H9 (cell line): Measurements from ENCODE around the gene IL21R. TPM values are rescaled to one million over a fixed set of nuclear protein-coding genes. Genes with fewer than 3 reads are reported as not detected.

Experiments used
- DNase-seq: peaks from one replicate; pipeline ENCODE4 v3.0.0-alpha.2; 2017
- H2AFZ ChIP-seq: one replicate; pipeline ENCODE4 v1.6.1; 2013; ENCODE audit warnings: mild to moderate bottlenecking, low read length, control low read depth, moderate library complexity
- H2AK5ac ChIP-seq: 2 replicates; pipeline ENCODE4 v1.6.1; 2013; ENCODE audit warnings: low read length, control low read depth, mixed read lengths; ENCODE audit not compliant: insufficient read length
- H2BK120ac ChIP-seq: one replicate; pipeline ENCODE4 v1.6.1; 2013; ENCODE audit warnings: low read depth, mild to moderate bottlenecking, low read length, control low read depth, inconsistent platforms; ENCODE audit not compliant: poor library complexity, severe bottlenecking
- H2BK12ac ChIP-seq: 2 replicates; pipeline ENCODE4 v1.6.1; 2013; ENCODE audit warnings: low read length, control low read depth, mixed read lengths, low read depth; ENCODE audit not compliant: insufficient read length
- H2BK15ac ChIP-seq: 2 replicates; pipeline ENCODE4 v1.6.1; 2013; ENCODE audit warnings: low read depth, low read length, control low read depth
- H2BK20ac ChIP-seq: one replicate; pipeline ENCODE4 v1.6.1; 2013; ENCODE audit warnings: low read depth, mild to moderate bottlenecking, low read length, control low read depth, inconsistent platforms; ENCODE audit not compliant: poor library complexity, severe bottlenecking
- H2BK5ac ChIP-seq: 2 replicates; pipeline ENCODE4 v1.6.1; 2013; ENCODE audit warnings: low read length, control low read depth, mixed read lengths; ENCODE audit not compliant: insufficient read length
- H3K14ac ChIP-seq: 2 replicates; pipeline ENCODE4 v1.6.1; 2013; ENCODE audit warnings: low read length, control low read depth; ENCODE audit not compliant: insufficient read depth
- H3K18ac ChIP-seq: 2 replicates; pipeline ENCODE4 v1.6.1; 2013; ENCODE audit warnings: low read depth, mild to moderate bottlenecking, mixed read lengths, low read length, control low read depth; ENCODE audit not compliant: insufficient read length
- H3K23ac ChIP-seq: 2 replicates; pipeline ENCODE4 v1.6.1; 2013; ENCODE audit warnings: low read length, control low read depth, mixed read lengths, low read depth; ENCODE audit not compliant: insufficient read length
- H3K23me2 ChIP-seq: 2 replicates; pipeline ENCODE4 v1.6.1; 2013; ENCODE audit warnings: low read depth, mild to moderate bottlenecking, mixed read lengths, low read length, control low read depth; ENCODE audit not compliant: insufficient read length, poor library complexity, severe bottlenecking
- H3K27ac ChIP-seq: 2 replicates; pipeline ENCODE4 v1.5.1; 2013; ENCODE audit warnings: low read length, control low read depth, mixed read lengths, low read depth; ENCODE audit not compliant: insufficient read length
- H3K27me3 ChIP-seq: 2 replicates; pipeline ENCODE4 v1.6.1; 2013; ENCODE audit warnings: low read length, control low read depth, inconsistent platforms; ENCODE audit not compliant: insufficient read depth
- H3K4ac ChIP-seq: 2 replicates; pipeline ENCODE4 v1.6.1; 2013; ENCODE audit warnings: low read depth, mild to moderate bottlenecking, control low read depth, inconsistent platforms, low read length, moderate library complexity
- H3K4me1 ChIP-seq: 2 replicates; pipeline ENCODE4 v1.6.1; 2013; ENCODE audit warnings: low read length, control low read depth, inconsistent platforms; ENCODE audit not compliant: insufficient read depth
- H3K4me2 ChIP-seq: 2 replicates; pipeline ENCODE4 v1.6.1; 2013; ENCODE audit warnings: low read length, control low read depth, mixed read lengths; ENCODE audit not compliant: insufficient read length, insufficient read depth
- H3K56ac ChIP-seq: 2 replicates; pipeline ENCODE4 v1.6.1; 2013; ENCODE audit warnings: low read depth, mild to moderate bottlenecking, mixed read lengths, low read length, control low read depth; ENCODE audit not compliant: insufficient read length
- H3K79me1 ChIP-seq: 2 replicates; pipeline ENCODE4 v1.6.1; 2013; ENCODE audit warnings: low read depth, mild to moderate bottlenecking, moderate library complexity, low read length, control low read depth, inconsistent platforms; ENCODE audit not compliant: insufficient read depth, poor library complexity, severe bottlenecking
- H3K79me2 ChIP-seq: 2 replicates; pipeline ENCODE4 v1.6.1; 2013; ENCODE audit warnings: low read length, control low read depth, inconsistent platforms; ENCODE audit not compliant: insufficient read depth
- H3K9ac ChIP-seq: 2 replicates; pipeline ENCODE4 v1.6.1; 2013; ENCODE audit warnings: low read length, control low read depth, mixed read lengths; ENCODE audit not compliant: insufficient read length; ENCODE audit errors: extremely low read depth
- H3K9me3 ChIP-seq: one replicate; pipeline ENCODE4 v1.6.1; 2013; ENCODE audit warnings: low read depth, low read length, inconsistent platforms; ENCODE audit not compliant: control insufficient read depth
- H3T11ph ChIP-seq: one replicate; pipeline ENCODE4 v1.6.1; 2013; ENCODE audit warnings: mild to moderate bottlenecking, low read length, control low read depth, inconsistent platforms
- H4K20me1 ChIP-seq: one replicate; pipeline ENCODE4 v1.6.1; 2013; ENCODE audit not compliant: control insufficient read depth, insufficient read length, insufficient read depth
- H4K5ac ChIP-seq: 2 replicates; pipeline ENCODE4 v1.6.1; 2013; ENCODE audit warnings: low read depth, mild to moderate bottlenecking, mixed read lengths, low read length, control low read depth; ENCODE audit not compliant: insufficient read length
- H4K8ac ChIP-seq: replicated peaks from 2 replicates; pipeline ENCODE4 v1.6.1; 2013; ENCODE audit warnings: low read length, control low read depth, mixed read lengths, low read depth; ENCODE audit not compliant: insufficient read length
- H4K91ac ChIP-seq: 2 replicates; pipeline ENCODE4 v1.6.1; 2013; ENCODE audit warnings: low read depth, mild to moderate bottlenecking, moderate library complexity, mixed read lengths, low read length, control low read depth; ENCODE audit not compliant: insufficient read length
- H3K27ac Mint-ChIP-seq, 3 experiments: 2 replicates in 2 of 3; 3 replicates in 1 of 3; pipeline ENCODE4 v1.8.0; 2020 to 2021; ENCODE audit warnings: mixed read lengths in 3 of 3, mild to moderate bottlenecking in 1 of 3, moderate library complexity in 1 of 3
- H3K27me3 Mint-ChIP-seq: 2 replicates; pipeline ENCODE4 v1.8.0; 2021; ENCODE audit warnings: low read depth, mild to moderate bottlenecking, moderate library complexity, mixed read lengths
- H3K36me3 Mint-ChIP-seq, 3 experiments: 2 replicates in 2 of 3; 3 replicates in 1 of 3; pipeline ENCODE4 v1.8.0; 2020 to 2021; ENCODE audit warnings: low read depth in 3 of 3, mixed read lengths in 3 of 3; ENCODE audit not compliant: insufficient read depth in 1 of 3
- H3K4me1 Mint-ChIP-seq, 2 experiments: 2 replicates each; pipeline ENCODE4 v1.8.0; 2020; ENCODE audit warnings: mixed read lengths in 2 of 2
- H3K4me3 Mint-ChIP-seq, 2 experiments: 2 replicates in 1 of 2; 3 replicates in 1 of 2; pipeline ENCODE4 v1.8.0; 2020 to 2021; ENCODE audit warnings: mild to moderate bottlenecking in 2 of 2, mixed read lengths in 2 of 2, moderate library complexity in 1 of 2
- H3K9me3 Mint-ChIP-seq, 2 experiments: 2 replicates in 1 of 2; 3 replicates in 1 of 2; pipeline ENCODE4 v1.8.0; 2020; ENCODE audit warnings: mild to moderate bottlenecking in 2 of 2, mixed read lengths in 2 of 2, moderate library complexity in 1 of 2
- CTCF ChIP-seq: fragments of 200-600 bp; sonication (generic); conservative IDR thresholded peaks from 3 replicates; pipeline ENCODE4 v1.8.0; 2021; ENCODE audit warnings: antibody characterized with exemption, mild to moderate bottlenecking
- WGBS: extraction: QIAGEN DNeasy Blood & Tissue Kit; methylation state at CpG from one replicate; pipeline ENCODE4 v1.1.7; 2013; ENCODE audit warnings: missing lambda C conversion rate, low lambda C conversion rate, mixed read lengths; ENCODE audit not compliant: insufficient read length; ENCODE audit errors: extremely low coverage; 5-methylcytosine and 5-hydroxymethylcytosine counted together
- total RNA-seq: library from RNA; stranded (reverse); gene quantifications from 2 replicates; pipeline ENCODE4 v1.2.1, GENCODE V29; 2021

Gene IL21R
- total RNA-seq, 1 experiment from 2014 or later: 0.07 TPM

GRCh38 chr16:27363246-27363632 lies 38.7 kb upstream of the IL21R start:
- no peak overlapping the region for H4K8ac ChIP-seq
- no peak for DNase-seq
- no peak overlapping the region for H4K91ac ChIP-seq
- no peak overlapping the region for H2BK20ac ChIP-seq
- H3K56ac ChIP-seq: no peak overlapping the region
- H4K20me1 ChIP-seq: no peaks in the 10 kb centered on the region
- H2BK5ac ChIP-seq: no peak overlapping the region
- no peak overlapping the region for H3K4ac ChIP-seq
- Mint-ChIP-seq H3K4me1 (peaks cover 7 to 9% of the 10 kb centered on the region in 2 experiments), H3K4me3 (no peak overlapping the region), H3K27me3 (no peaks in the 10 kb centered on the region), H3K36me3 (peaks cover 16 to 40% (median 18%) of the 10 kb centered on the region in 3 experiments; a peak in 6 of 7 replicates), H3K27ac (no peak overlapping the region), H3K9me3 (no peaks in the 10 kb centered on the region; a peak in 1 of 5 replicates)
- H3K79me1 ChIP-seq: no peaks in the 10 kb centered on the region
- no peak overlapping the region for H2AFZ ChIP-seq
- TF ChIP-seq CTCF: peak; percentile 39; the same call in 2 of the 3 replicates
- no peaks in the 10 kb centered on the region for H3K79me2 ChIP-seq
- no peak overlapping the region for H3K18ac ChIP-seq
- H3K27ac ChIP-seq: no peak overlapping the region
- no peak overlapping the region for H3T11ph ChIP-seq
- no peak overlapping the region for H2BK12ac ChIP-seq
- no peak overlapping the region for H4K5ac ChIP-seq
- no peaks in the 10 kb centered on the region for H3K9me3 ChIP-seq
- WGBS: no CpG with 5 or more reads among the region's 5 CpGs
- H3K27me3 ChIP-seq: no peaks in the 10 kb centered on the region
- no peak overlapping the region for H3K14ac ChIP-seq
- no peaks in the 10 kb centered on the region for H3K23me2 ChIP-seq
- H3K4me2 ChIP-seq: no peak overlapping the region
- H3K4me1 ChIP-seq: no peaks in the 10 kb centered on the region
- no peak overlapping the region for H3K9ac ChIP-seq
- no peak overlapping the region for H2BK120ac ChIP-seq
- no peak overlapping the region for H2AK5ac ChIP-seq
- H2BK15ac ChIP-seq: no peak overlapping the region
- H3K23ac ChIP-seq: no peak overlapping the region
